Type B pancreatic cell (in vitro differentiated cells): Measurements from ENCODE around the gene KRTAP5-3. TPM values are rescaled to one million over a fixed set of nuclear protein-coding genes. Genes with fewer than 3 reads are reported as not detected.

Experiments used
- DNase-seq: peaks from one replicate; pipeline ENCODE4 v3.0.0; 2021; ENCODE audit warnings: mixed read lengths; ENCODE audit not compliant: unreplicated experiment; ENCODE audit errors: extremely low spot score
- H3K27ac Mint-ChIP-seq: 2 replicates; pipeline ENCODE4 v1.8.0; 2021; ENCODE audit warnings: mild to moderate bottlenecking, mixed read lengths
- H3K27me3 Mint-ChIP-seq: 2 replicates; pipeline ENCODE4 v1.8.0; 2021; ENCODE audit warnings: mixed read lengths
- H3K36me3 Mint-ChIP-seq: 2 replicates; pipeline ENCODE4 v1.8.0; 2021; ENCODE audit warnings: mixed read lengths
- H3K4me1 Mint-ChIP-seq: one replicate; pipeline ENCODE4 v1.8.0; 2021; ENCODE audit warnings: mixed read lengths; ENCODE audit not compliant: unreplicated experiment
- H3K4me3 Mint-ChIP-seq: 2 replicates; pipeline ENCODE4 v1.8.0; 2021; ENCODE audit warnings: mild to moderate bottlenecking, mixed read lengths
- H3K9me3 Mint-ChIP-seq: 2 replicates; pipeline ENCODE4 v1.8.0; 2021; ENCODE audit warnings: mixed read lengths
- total RNA-seq: library from RNA; stranded (reverse); gene quantifications from 2 replicates; pipeline ENCODE4 v1.2.1, GENCODE V29; 2021; ENCODE audit warnings: low replicate concordance
- TF ChIP-seq, protein P1 (sequence below): fragments of 200-600 bp; sonication (generic); conservative IDR thresholded peaks from 2 replicates; pipeline ENCODE4 v1.5.0; 2021; ENCODE audit warnings: antibody characterized with exemption, mild to moderate bottlenecking

The KRTAP5-3 gene
- total RNA-seq, 1 donor from 2014 or later, result not detected

DNA sequence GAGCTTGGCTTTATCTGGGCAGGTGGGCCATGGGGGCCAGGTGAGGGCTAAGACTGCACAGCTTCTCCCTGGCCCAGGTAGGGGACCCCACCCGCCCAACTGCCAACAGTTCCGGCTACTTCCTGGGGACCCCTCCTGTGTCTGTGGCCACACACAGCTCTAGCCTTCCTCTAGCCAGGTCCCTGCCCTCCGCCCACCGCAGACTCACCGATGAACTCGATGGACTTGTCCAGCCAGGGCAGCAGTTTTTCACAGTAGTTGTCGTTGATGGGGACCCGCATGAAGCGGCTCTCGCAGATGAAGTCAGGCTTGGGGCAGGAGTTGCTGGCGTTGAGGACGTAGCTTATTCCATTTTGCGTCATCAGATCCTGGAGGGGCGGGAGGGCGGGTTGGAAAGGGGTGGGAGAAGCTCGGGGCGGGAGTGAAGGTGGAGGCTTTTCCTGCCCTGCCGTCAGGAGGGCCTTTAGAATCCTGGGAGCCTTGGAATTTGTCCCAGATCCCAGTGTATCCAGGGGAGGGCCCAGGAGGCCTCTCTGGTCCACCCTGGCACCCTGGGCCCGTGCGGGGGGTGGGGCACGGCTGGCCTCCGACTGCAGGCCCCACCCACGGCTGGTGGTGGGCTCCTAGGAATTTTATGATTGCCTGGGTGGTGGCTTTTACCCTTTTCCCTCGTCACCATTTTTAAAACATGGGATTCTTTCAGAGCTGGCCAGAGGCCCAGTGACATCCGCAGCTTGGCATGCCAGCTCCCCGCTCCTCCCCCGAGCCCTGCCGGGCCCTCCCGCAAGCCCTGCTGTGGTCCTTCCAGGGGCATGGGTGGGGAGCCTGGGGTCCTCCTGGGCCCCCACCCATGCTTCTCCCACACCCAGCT lies 50.1 kb downstream of the KRTAP5-3 start:
- DNase-seq, result peak; percentile 64
- H3K27me3 Mint-ChIP-seq, result peaks cover 7% of the 10 kb centered on the region
- H3K4me1 Mint-ChIP-seq, result no peaks in the 10 kb centered on the region
- no peak overlapping the region for H3K4me3 Mint-ChIP-seq
- no peaks in the 10 kb centered on the region for H3K36me3 Mint-ChIP-seq
- TF ChIP-seq, protein P1, sequence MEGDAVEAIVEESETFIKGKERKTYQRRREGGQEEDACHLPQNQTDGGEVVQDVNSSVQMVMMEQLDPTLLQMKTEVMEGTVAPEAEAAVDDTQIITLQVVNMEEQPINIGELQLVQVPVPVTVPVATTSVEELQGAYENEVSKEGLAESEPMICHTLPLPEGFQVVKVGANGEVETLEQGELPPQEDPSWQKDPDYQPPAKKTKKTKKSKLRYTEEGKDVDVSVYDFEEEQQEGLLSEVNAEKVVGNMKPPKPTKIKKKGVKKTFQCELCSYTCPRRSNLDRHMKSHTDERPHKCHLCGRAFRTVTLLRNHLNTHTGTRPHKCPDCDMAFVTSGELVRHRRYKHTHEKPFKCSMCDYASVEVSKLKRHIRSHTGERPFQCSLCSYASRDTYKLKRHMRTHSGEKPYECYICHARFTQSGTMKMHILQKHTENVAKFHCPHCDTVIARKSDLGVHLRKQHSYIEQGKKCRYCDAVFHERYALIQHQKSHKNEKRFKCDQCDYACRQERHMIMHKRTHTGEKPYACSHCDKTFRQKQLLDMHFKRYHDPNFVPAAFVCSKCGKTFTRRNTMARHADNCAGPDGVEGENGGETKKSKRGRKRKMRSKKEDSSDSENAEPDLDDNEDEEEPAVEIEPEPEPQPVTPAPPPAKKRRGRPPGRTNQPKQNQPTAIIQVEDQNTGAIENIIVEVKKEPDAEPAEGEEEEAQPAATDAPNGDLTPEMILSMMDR, result no peak
- H3K9me3 Mint-ChIP-seq, result no peaks in the 10 kb centered on the region
- no peak overlapping the region for H3K27ac Mint-ChIP-seq

Other genes with a start within 250 kb of the KRTAP5-3 start
- gene BRSK2, start 218.5 kb downstream of the KRTAP5-3 start, total RNA-seq, result 8.6 and 13.8 TPM in 2 replicates
- 39.6 and 46.8 TPM in 2 replicates for gene MOB2, start 121.7 kb downstream of the KRTAP5-3 start, total RNA-seq
- 8.4 and 16.1 TPM in 2 replicates for gene DUSP8, start 36.2 kb downstream of the KRTAP5-3 start, total RNA-seq
- gene KRTAP5-1, start 23.2 kb downstream of the KRTAP5-3 start, total RNA-seq, result not detected in 2 replicates
- not detected in 2 replicates for gene KRTAP5-2, start 10.2 kb downstream of the KRTAP5-3 start, total RNA-seq
- not detected in 2 replicates for gene KRTAP5-4, start 13.7 kb upstream of the KRTAP5-3 start, total RNA-seq
- not detected in 2 replicates for gene KRTAP5-5, start 21.3 kb upstream of the KRTAP5-3 start, total RNA-seq
- gene KRTAP5-6, start 88.7 kb upstream of the KRTAP5-3 start, total RNA-seq, result not detected in 2 replicates
- gene IFITM10, start 142.1 kb upstream of the KRTAP5-3 start, total RNA-seq, result 3.4 and 7.4 TPM in 2 replicates
- 318 and 557 TPM in 2 replicates for gene CTSD, start 155.5 kb upstream of the KRTAP5-3 start, total RNA-seq
- 4.5 and 7.9 TPM in 2 replicates for gene SYT8, start 226.5 kb upstream of the KRTAP5-3 start, total RNA-seq
- gene TNNI2, start 230.5 kb upstream of the KRTAP5-3 start, total RNA-seq, result 1.7 and 3.9 TPM in 2 replicates
- 0.50 and 0.53 TPM in 2 replicates for gene LSP1, start 244.6 kb upstream of the KRTAP5-3 start, total RNA-seq